Muscle layer of colon (tissue), 2 donors: ENCODE measurements around the gene CHKA.

Experiments
- H3K27ac ChIP-seq: one replicate; pipeline ENCODE4 v1.7.0; 2013; ENCODE audit warnings: low read depth, mild to moderate bottlenecking, low read length, moderate library complexity
- H3K27me3 ChIP-seq, 2 donors: one replicate each; pipeline ENCODE4 v1.7.0; 2013; ENCODE audit warnings: low read length in 2 of 2, mild to moderate bottlenecking in 2 of 2; ENCODE audit not compliant: insufficient read depth in 2 of 2, control insufficient read depth in 1 of 2
- H3K36me3 ChIP-seq: one replicate; pipeline ENCODE4 v1.7.0; 2013; ENCODE audit warnings: mild to moderate bottlenecking, low read length; ENCODE audit not compliant: insufficient read depth
- H3K4me1 ChIP-seq: one replicate; pipeline ENCODE4 v1.7.0; 2013; ENCODE audit warnings: mild to moderate bottlenecking, low read length; ENCODE audit not compliant: insufficient read depth
- H3K4me3 ChIP-seq, 2 donors: one replicate each; pipeline ENCODE4 v1.7.0; 2013; ENCODE audit warnings: low read length in 2 of 2, low read depth in 1 of 2, mild to moderate bottlenecking in 1 of 2, moderate library complexity in 1 of 2
- H3K9ac ChIP-seq: one replicate; pipeline ENCODE4 v1.7.0; 2013; ENCODE audit warnings: low read length
- H3K9me3 ChIP-seq: one replicate; pipeline ENCODE4 v1.7.0; 2013; ENCODE audit warnings: mild to moderate bottlenecking, low read length
- donor health status: abdominal sarcoma.
- donor health status: Adenocarcinoma of cecum.

Gene CHKA

DNA sequence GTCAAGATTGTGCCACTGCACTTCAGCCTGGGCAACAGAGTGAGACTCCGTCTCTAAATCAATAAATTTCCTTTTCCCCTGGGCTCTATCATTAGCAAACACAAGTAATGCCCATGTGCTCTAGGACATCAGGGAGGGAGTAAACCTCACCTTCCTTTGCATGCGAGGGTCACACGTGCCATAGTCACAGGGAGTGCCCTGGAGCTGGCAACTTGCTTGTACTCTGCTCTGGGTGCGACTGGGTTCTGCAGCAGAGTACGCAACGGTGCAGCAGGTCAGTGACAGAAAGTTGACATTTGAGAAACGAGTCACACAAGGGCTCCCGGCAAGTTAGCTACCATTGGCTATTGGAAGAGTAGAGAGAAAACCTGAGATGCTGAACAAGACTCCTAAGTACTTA lies 32.6 kb upstream of the CHKA start:
- Histone ChIP-seq H3K4me3 (no peak overlapping the region), H3K9ac (no peak overlapping the region), H3K27me3 (no peaks in the 10 kb centered on the region), H3K4me1 (no peaks in the 10 kb centered on the region), H3K27ac (no peak overlapping the region), H3K9me3 (no peaks in the 10 kb centered on the region), H3K36me3 (peaks cover 18% of the 10 kb centered on the region)

DNA sequence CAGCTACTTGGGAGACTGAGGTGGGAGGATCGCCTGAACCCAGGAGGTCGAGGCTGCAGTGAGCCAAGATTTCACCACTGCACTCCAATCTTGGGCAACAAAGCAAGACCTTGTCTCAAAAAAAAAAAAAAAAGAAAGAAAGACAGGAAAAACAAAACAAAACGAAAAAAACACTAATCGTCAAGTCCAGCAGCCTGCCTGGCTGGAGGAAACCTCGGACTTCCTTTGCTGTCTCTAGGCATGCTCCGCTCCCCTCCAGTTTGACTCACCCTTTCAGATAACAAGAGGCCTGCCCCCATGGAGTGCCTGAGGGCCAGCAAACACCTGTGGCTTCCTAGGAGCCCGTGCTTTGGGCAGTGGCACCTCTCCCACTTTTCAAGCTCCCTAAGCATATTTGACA lies 28.8 kb upstream of the CHKA start:
- Histone ChIP-seq H3K9ac (no peak overlapping the region), H3K4me3 (no peak overlapping the region), H3K4me1 (peaks cover 12% of the 10 kb centered on the region), H3K9me3 (no peaks in the 10 kb centered on the region), H3K27ac (no peak overlapping the region), H3K27me3 (no peaks in the 10 kb centered on the region), H3K36me3 (peaks cover 1% of the 10 kb centered on the region)

DNA sequence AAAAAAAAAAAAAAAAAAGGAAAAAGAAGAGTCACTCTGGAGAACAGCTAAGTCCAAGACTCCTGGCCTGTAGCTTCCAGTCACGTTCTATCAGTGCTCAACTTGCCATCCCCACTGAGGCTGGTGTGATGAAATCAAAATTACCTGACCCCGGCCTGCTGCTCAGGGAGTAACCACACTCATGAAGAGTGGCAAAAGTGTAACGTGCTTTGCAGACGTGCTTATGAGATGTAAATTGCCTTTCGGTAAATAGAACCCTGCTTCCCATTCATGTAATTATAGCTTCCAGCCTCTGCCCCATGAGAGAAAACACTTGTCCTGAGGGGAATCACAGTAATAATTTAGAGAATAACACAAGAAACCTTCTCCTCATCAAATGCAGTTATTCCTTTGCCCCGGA lies 28.2 kb upstream of the CHKA start:
- no peak overlapping the region for H3K9ac ChIP-seq
- H3K9me3 ChIP-seq = no peaks in the 10 kb centered on the region
- no peaks in the 10 kb centered on the region for H3K36me3 ChIP-seq
- no peaks in the 10 kb centered on the region for H3K27me3 ChIP-seq
- H3K27ac ChIP-seq = no peak overlapping the region
- no peak overlapping the region for H3K4me3 ChIP-seq
- peaks cover 12% of the 10 kb centered on the region for H3K4me1 ChIP-seq

DNA sequence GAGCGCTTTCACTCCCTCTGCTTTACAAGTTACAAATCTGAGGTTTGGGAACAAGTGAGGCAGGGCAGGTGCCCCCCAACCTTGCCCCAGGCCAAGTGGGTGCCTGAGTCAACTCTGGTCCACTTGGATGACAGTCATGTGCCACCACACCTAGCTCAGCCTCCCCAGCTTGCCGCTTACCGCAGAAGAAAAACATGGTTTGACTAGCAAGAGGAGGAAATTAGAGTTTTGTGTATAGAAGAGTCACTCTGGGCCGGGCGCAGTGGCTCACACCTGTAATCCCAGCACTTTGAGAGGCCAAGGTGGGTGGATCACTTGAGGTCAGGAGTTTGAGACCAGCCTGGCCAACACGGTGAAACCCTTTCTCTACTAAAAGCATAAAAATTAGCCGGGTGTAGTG lies 27.7 kb upstream of the CHKA start:
- Histone ChIP-seq H3K36me3 (no peaks in the 10 kb centered on the region), H3K27me3 (no peaks in the 10 kb centered on the region), H3K4me3 (no peak overlapping the region), H3K9me3 (no peaks in the 10 kb centered on the region), H3K27ac (no peak overlapping the region), H3K4me1 (peaks cover 12% of the 10 kb centered on the region), H3K9ac (no peak overlapping the region)

DNA sequence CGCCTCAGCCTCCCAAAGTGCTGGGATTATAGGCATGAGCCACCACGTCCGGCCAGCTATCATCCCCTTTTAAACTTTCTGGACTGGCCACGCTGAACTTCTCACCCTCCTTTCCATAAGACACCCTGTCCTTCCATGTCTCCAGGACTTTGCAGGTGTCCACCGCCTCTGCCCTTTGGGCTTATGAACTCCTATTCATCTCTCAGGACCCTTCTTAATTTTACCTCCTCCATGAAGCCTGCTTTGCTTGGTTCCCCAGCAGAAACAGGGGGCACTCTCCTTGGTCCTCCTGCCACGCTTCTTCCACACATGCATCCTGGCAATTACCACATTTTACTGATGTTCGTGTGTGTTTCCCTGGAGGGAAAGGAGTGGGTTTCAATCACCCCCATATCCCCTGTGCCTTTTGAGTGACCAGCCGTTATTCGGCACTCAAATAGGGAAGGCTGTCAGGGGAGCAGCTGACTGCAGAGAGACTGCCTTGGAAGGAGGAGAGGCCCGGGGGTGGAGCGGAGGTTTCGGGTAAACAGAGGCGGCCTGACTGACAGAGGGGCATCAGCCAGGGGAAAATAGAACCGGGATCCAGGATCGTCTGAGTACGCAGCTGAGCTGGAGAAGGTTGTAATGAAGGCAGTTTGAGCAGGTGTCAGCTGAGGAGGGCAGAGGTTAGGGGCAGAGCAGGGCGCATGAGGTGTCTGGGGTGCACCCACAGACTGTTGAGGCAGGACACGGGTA lies 27.1 kb upstream of the CHKA start:
- peaks cover 12% of the 10 kb centered on the region for H3K4me1 ChIP-seq
- no peaks in the 10 kb centered on the region for H3K27me3 ChIP-seq
- H3K27ac ChIP-seq = no peak overlapping the region
- no peak overlapping the region for H3K4me3 ChIP-seq
- no peaks in the 10 kb centered on the region for H3K36me3 ChIP-seq
- no peaks in the 10 kb centered on the region for H3K9me3 ChIP-seq
- H3K9ac ChIP-seq = no peak overlapping the region

DNA sequence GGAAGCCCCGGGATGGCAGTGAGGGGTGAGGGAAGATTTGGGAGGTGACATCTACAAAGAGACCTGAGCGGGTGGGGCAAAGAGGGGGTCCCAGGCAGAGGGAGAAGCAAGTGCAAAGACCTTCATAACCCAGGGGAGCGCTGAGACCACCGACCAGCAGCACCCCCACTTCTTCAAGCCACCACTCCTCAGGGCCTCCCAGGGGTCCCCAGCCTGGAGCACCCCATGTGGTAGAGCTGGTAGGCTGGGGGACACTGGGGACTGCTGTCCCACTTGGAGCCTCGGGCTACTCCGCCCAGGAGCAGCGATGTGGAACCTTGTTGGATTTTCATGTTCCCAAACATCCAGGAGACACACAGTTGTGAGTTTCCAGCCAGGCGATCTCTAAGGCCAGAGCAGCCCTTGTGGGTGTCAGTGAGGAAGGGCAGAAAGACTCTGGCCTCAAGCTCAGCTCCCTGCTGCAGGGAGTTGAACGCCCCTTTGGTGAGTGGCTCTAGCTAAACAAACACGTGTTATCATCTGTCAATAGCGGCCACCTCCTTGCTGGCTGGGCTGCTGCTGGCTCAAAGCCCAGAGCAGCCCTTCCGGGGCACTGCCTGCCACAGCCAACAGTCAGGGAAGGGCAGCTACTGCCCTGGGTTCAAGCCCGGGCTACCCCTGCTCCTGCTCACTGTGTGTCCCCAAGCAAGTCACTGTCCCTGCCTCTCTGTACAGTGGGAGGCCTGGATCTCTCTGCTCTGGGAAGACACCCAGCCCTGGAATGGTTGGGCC lies 25.7 kb upstream of the CHKA start:
- Histone ChIP-seq H3K9ac (no peak overlapping the region), H3K36me3 (no peaks in the 10 kb centered on the region), H3K27ac (no peak overlapping the region), H3K4me3 (no peak overlapping the region), H3K27me3 (no peaks in the 10 kb centered on the region), H3K9me3 (no peaks in the 10 kb centered on the region), H3K4me1 (peaks cover 12% of the 10 kb centered on the region)

DNA sequence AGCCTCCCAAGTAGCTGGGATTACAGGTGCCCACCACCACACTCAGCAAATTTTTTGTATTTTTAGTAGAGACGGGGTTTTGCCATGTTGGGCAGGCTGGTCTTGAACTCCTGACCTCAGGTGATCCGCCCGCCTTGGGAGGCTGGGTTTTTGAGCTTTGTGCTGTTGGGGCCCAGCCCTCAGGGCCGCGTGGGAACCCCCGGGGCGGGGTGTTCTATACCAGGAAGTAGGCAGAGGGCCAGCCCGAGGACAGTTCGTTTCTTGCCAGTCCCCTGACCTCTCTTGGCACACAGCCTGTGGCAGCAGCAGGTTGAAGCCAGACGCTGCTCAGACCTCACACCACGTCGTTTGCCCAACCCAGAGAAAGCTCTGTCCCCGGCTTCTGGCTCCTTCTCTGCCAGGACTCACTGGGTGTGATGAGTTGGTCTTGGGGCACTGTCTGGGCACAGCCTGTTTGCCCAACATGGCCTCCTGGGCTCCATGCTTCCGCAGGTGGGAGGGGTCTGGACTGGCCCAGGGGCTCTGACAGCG lies 24.9 kb upstream of the CHKA start:
- Histone ChIP-seq H3K9me3 (no peaks in the 10 kb centered on the region), H3K27ac (no peak overlapping the region), H3K27me3 (no peaks in the 10 kb centered on the region), H3K4me1 (peaks cover 12% of the 10 kb centered on the region), H3K9ac (no peak overlapping the region), H3K36me3 (no peaks in the 10 kb centered on the region), H3K4me3 (no peak overlapping the region)

DNA sequence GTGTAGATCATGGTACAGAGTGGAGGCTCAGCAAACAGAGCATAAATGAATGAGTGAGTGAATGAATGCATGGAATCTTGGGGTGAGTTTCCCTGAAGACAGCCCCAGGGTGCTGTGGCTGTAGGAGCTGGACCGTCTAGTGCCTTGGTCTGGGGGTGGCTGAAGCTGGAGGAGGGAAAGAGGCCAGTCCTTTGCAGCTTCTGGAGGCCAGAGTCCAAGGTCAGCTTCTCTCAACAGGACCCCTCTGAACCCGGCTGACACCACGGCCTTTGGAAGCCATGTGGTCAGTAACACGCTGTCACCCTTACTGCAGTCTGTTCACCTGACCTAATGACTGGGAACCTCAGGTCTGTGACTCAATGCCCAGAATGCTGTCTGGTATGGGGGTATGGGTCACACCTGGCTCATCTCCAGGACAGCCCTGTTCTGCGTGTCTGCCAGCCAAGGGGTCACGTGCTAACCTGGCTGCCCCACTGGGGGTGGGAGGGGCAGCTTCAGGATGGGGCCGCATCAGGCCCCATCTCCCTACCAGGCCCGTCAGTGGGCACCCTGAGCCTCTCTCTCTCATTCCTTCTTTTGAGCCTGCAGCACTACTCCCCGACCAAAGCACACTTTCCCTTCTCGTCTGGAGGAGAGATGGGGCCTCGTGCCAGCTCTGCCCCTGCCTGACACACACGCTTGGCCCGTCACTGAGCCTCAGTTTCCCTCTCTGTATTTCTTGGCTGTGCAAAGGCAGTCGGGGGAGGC lies 24.1 kb upstream of the CHKA start:
- no peak overlapping the region for H3K27ac ChIP-seq
- H3K9ac ChIP-seq = no peak overlapping the region
- peaks cover 12% of the 10 kb centered on the region for H3K4me1 ChIP-seq
- H3K9me3 ChIP-seq = no peaks in the 10 kb centered on the region
- no peaks in the 10 kb centered on the region for H3K36me3 ChIP-seq
- no peaks in the 10 kb centered on the region for H3K27me3 ChIP-seq
- no peak overlapping the region for H3K4me3 ChIP-seq

DNA sequence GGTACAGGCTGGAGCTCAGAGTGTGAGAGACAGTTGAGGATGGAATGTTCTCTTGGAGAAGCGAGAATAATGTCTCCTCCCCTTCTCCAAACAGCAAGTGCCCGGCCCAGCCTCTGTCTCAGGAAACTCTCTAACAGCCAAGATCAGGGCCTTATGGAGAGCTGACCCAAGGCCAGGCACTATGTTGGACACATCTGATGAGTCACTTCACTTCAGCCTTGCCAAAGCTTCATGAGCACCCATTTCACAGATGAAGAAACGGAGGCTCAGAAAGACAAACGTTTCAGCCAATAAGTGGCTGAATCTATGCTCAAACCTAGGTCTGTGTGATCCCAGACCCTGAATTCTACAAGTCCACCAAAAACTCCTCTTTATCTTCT lies 22.1 kb upstream of the CHKA start:
- Histone ChIP-seq H3K36me3 (no peaks in the 10 kb centered on the region), H3K27ac (no peak overlapping the region), H3K4me1 (peaks cover 15% of the 10 kb centered on the region), H3K4me3 (no peak overlapping the region), H3K27me3 (no peaks in the 10 kb centered on the region), H3K9me3 (no peaks in the 10 kb centered on the region), H3K9ac (no peak overlapping the region)

DNA sequence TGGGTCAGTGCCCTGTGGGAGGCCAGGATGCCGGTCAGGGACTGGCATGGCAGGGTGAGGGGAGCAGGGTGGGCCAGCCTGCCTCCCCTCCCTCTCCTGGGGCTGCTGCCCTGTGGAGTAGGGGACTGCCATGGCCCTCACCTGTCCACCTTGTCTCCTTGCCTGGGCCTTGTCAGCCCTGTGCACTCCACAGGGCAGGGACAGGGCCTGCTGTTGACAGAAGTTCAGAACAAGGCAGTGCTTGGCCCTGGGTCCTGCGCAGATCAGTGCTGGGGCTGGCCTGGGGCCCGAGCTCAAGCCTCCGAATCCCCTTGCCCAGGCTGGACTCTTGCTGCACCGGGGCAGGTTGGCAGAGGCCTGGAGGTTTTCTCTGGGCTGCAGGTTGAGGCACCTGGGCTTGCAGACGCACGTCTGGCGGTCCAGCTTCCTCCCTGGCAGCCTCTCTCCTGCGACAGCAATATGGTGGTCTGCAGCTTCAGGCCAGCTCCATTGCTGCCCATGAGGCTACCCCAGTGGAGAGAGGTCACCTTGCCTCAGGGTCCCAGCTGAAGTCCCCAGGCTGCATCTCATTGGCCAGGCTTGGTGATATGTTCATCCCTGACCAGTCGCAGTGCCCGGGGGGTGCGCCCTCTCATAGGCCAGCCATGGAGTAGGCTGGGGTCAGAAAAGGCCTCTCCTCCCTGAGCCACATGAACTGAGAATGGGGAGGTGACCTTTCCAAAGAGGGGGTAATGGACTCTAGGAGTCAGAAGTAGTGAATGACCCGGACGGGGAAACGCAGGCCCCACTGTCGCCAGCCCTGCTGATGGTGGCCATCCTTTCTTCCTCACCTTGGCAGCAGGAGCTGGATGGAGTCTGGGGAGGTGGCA lies 21.5 kb upstream of the CHKA start:
- H3K27ac ChIP-seq = no peak overlapping the region
- H3K4me3 ChIP-seq = no peak overlapping the region
- H3K36me3 ChIP-seq = no peaks in the 10 kb centered on the region
- no peaks in the 10 kb centered on the region for H3K9me3 ChIP-seq
- H3K9ac ChIP-seq = no peak overlapping the region
- peaks cover 16% of the 10 kb centered on the region for H3K4me1 ChIP-seq
- no peaks in the 10 kb centered on the region for H3K27me3 ChIP-seq

DNA sequence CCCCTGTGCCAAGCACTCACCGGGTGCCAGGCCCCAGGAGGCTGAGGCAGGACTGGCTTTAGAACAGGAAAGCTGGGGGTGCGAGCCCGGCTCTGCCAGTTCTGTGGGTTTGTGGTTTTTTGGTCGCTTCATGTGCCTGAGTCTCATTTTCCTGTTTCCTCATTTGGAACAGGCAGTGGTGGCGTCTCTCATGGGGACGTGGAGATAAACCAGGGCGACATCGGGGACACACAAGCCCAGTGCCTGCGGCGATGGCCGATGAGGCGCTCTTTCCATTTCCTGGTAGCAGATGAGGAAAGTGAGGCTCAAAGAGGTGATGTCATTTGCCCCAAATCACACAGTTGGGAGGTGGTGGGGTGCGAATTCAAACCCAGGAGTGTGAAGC lies 20.8 kb upstream of the CHKA start:
- Histone ChIP-seq H3K27ac (no peak overlapping the region), H3K36me3 (no peaks in the 10 kb centered on the region), H3K9me3 (no peaks in the 10 kb centered on the region), H3K4me1 (peaks cover 14% of the 10 kb centered on the region), H3K27me3 (no peaks in the 10 kb centered on the region), H3K4me3 (no peak overlapping the region), H3K9ac (no peak overlapping the region)
